ENCODE measurements around the gene KRTDAP.
"Not testable (repeated sequence)": the region's sequence is repeated elsewhere in the genome, so short reads cannot be mapped to it uniquely, and the experiment has no call there.

The KRTDAP gene

GRCh38 chr19:35484252-35485036 is 5.8 kb downstream of the KRTDAP start:
- no peak for DNase-seq (ENCODE audit: low read depth)

DNA sequence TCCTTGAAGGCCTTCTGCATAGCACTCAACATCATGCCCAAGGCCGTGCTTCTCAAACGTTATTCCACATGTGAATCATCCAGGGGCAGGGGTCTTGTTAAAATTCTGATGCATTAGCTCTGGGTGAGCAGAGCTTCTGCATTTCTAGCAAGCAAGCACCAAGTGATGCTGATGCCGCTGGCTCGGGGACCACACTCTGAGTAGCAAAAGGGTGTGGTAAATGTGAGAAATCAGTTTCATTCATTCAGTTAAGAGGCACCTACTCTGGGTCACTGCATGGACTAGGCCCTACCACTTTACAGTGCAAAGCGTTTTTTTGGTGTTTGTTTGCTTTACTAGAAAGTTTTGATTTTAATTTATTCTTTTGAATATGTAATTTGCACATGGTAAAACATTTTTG is 7.2 kb downstream of the KRTDAP start:
- DNase-seq (ENCODE audit: low read depth): no peak

DNA sequence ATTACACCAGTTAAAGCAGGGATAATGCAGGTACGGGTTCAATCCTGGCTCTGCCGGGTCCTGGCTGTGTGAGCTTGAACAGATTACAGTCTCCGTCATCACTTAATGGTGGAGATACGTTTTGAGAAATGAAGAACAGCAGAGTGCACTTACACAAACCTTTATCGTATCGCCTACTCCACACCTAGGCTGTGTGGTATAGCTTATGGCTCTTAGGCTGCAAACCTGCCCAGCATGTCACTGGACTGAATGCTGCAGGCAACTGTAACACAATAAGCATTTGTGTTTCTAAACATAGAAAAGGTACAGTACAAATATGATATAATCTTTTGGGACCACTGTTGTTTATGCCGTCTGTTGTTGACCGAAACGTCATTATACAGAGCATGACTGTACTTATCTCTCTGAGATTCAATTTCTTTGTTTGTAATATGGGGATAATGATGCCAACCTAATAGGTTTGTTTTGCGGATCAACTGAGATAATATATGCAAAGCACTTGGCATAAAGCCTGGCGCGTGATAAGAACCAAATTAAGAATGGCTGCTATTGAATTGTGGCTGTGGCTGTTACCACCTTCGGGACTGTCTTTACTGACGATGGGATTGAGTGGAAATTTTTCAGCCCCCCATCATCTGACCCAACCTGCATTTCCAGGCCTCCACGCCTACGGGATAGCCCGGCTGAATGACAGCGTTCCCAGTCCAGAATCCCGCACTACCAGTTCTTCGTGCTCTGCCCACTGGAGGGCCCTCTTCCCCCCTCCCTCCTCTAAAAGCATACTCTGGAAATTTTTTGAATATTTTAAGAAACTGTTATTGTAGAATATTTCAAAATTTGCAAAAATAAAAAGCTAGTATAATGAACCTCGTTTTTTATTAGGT is 11.2 kb downstream of the KRTDAP start:
- no peak for DNase-seq (ENCODE audit: low read depth)

DNA sequence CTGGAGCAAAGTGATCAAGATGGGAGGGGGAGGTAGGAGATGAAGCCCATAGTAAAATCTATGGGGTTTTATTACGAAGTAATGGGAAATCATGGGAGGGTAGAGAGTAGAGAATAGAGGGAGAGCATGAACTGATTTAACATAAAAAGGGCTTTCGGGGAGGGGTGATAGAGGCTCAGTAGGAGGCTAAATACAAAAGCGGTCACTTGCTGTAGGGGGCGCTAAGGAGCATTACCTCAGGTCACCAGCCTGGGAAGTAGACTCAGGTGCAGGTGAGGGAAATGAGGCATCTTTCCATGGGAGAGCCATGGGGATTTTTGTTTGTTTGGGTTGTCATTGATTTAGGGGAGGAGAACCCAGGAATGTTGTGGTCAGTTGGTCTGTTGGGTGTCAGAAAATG is 14.1 kb downstream of the KRTDAP start:
- DNase-seq (ENCODE audit: low read depth): no peak

- DNase-seq (ENCODE audit: low read depth): not testable (repeated sequence)
Observed at GRCh38 chr19:35474594-35474993, 15.7 kb downstream of the KRTDAP start.

DNA sequence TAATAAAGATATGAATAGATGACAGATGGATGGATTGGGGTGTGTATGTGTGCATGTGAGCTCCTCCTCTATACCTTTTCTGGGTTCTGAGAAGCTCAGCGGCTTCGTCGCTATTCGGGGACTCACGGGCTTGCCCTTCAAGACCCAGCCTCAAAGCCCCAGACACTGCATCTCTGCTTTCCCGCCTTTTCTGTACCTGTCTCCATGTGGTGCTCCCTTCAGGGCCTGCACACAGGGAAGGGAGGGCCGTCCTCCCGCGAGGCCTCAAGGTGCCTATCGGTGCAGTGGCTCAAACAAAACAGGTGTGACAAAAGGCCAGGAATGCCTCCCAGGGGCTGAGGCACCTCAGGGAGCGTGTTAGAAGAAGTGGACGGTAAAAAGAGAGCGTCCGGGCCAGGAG is 16.2 kb downstream of the KRTDAP start:
- DNase-seq (ENCODE audit: low read depth): no peak

GRCh38 chr19:35471946-35472345 is 18.3 kb downstream of the KRTDAP start:
- no peak for DNase-seq (ENCODE audit: low read depth)

GRCh38 chr19:35471075-35471474 is 19.2 kb downstream of the KRTDAP start:
- DNase-seq (ENCODE audit: low read depth): not testable (repeated sequence)

DNA sequence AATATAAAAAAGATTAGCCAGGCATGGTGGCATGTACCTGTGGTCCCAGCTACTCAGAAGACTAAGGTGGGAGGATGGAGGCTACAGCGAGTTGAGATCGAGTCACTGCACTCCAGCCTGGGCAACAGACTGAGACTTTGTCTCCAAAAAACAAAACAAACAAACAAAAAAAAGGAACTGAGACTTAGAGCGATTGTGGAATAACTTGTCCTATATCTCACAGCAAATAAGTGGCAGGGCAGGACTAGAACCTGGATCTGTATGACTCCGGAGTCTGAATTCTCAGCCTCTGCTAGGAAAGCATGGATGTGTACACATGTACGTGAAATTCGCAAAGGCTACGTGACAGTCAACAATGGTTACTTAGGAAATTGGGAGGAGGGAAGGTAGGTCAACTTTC is 20.1 kb downstream of the KRTDAP start:
- DNase-seq (ENCODE audit: low read depth): no peak

DNA sequence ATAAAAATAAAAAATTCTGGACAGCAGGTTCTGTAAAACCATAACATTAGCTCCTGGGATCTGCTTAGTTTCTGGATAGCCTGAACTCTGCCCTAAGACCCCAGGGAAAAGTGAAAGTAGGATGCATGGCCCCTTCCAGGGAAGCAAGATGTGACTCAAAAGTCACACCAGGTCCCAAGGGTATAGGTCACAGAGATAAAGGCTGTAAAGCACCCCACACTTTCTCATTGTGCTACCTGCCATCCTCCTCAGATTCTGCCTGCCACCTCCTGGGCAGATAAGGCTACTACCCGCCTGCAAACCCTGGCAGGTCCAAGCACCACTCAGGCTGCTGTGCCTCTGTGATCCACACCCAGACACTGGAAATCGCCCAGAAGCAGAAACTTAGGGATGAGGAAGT is 21.6 kb downstream of the KRTDAP start:
- DNase-seq (ENCODE audit: low read depth): peak; percentile 38

GRCh38 chr19:35466259-35466658 is 24.0 kb downstream of the KRTDAP start:
- no peak for DNase-seq (ENCODE audit: low read depth)

DNA sequence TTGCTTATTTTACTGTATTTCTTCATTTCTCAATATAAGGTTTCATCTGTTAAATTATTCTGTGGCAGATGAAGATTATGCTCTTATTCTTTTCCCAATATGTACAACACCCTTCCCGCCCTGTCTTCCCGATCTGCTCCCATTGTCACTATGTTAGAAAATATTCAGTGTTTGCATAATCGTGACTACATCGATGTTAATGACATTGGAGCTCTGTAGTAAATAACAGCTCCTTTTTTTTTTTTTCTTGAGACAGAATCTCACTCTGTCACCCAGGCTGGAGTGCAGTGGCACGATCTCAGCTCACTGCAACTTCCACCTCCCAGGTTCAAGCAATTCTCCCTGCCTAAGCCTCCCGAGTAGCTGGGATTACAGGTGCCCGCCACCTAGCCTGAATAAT is 27.3 kb downstream of the KRTDAP start:
- DNase-seq (ENCODE audit: low read depth): not testable (repeated sequence)

- peak; percentile 15 for DNase-seq (ENCODE audit: low read depth)
Observed at GRCh38 chr19:35462476-35462953, 27.7 kb downstream of the KRTDAP start.

DNA sequence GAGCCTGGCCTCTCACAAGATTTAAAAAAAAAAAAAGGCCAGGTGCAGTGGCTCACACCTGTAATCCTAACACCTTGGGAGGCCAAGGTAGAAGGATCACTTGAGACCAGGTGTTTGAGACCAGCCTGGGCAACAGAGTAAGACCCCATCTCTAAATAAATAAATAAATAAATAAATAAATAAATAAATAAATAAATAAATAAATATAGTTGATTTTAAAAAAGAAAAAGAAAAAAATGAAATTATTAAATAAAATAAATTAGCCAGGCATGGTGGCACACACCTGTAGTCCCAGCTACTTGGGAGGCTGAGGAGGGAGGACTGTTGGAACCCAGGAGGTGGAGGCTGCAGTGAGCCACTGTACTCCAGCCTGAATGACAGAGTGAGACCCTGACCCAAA is 28.5 kb downstream of the KRTDAP start:
- DNase-seq (ENCODE audit: low read depth): not testable (repeated sequence)

DNA sequence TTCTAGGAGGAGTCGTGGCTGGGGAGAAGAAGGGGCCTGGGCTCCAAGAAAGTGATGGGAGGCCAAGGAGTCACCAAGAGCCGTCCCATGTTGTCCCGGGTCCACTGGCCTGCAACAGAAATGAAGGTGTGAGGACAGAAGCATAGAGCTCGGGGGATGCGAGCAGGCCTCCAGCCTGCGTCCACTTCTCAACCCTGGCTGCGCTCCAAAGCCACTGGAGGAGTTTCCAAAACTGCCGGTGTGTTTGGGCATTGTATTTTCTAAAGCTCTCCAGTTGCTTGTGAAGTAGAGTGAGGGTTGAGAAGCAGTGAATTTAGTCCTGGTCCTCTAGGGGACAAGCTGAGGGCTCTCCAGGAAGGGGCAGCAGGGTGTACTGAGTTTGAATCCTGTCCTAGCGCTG is 29.2 kb downstream of the KRTDAP start:
- DNase-seq (ENCODE audit: low read depth): no peak

GRCh38 chr19:35460608-35461007 is 29.7 kb downstream of the KRTDAP start:
- no peak for DNase-seq (ENCODE audit: low read depth)

DNA sequence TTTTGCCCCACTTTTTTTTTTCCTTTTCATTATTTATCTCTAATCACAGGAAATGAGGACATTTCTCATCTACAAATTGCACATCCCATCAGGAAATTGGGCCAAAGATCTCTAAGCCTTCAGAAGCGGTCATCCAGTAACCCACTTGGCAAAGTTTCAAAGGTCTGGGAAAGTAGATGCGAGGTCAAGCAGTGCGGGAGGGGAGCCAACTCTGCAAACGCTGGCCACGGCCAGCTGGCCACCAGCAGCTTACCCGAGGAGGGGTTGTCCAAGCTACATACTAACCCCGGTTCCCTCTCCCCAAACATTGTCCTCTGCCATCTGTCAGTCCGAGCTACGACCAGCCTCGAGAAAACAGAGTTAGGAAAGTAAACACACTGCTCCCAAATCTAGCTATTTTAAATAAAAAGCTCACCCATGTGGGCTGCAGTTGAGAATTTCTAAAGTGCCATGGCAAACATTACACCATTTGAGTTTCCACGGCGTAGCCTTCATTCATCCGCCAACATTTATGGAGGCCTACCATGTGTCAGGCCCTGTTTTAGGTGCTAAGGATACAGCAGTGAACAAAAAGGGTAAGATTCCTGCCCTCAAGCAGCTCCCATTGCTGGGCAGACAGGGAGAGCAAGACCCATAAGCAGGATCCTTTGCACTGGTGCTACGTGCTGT is 30.7 kb downstream of the KRTDAP start:
- DNase-seq (ENCODE audit: low read depth): no peak

GRCh38 chr19:35458731-35459391 is 31.4 kb downstream of the KRTDAP start:
- DNase-seq (ENCODE audit: low read depth): no peak

DNA sequence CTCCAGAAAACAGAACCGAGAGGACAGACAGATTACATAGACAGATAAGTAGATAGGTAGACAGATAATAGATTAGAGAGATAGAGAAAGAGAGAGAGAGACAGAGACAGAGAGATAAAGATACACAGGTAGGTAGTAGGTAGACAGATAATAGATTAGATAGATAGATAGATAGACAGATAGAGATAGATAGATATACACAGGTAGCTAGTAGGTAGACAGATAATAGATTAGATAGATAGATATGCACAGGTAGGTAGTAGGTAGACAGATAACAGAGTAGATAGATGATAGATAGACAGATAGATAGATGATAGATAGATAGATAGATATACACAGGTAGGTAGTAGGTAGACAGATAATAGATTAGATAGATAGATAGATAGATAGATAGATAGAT is 32.1 kb downstream of the KRTDAP start:
- DNase-seq (ENCODE audit: low read depth): no peak

GRCh38 chr19:35457173-35457572 is 33.1 kb downstream of the KRTDAP start:
- no peak for DNase-seq (ENCODE audit: low read depth)

GRCh38 chr19:35455616-35456201 is 34.6 kb downstream of the KRTDAP start:
- DNase-seq (ENCODE audit: low read depth): no peak

GRCh38 chr19:35454663-35455062 is 35.6 kb downstream of the KRTDAP start:
- no peak for DNase-seq (ENCODE audit: low read depth)

Data from activated T-helper 1 cell treated with Interleukin-2 at 50 U/mL for 16 hours (primary cell).